ENCODE measurements around the gene GRAP.
A peak's percentile ranks its signal among the peaks of the same experiment; 100 is the strongest.
"Not testable (repeated sequence)": the region's sequence is repeated elsewhere in the genome, so short reads cannot be mapped to it uniquely, and the experiment has no call there.

DNA sequence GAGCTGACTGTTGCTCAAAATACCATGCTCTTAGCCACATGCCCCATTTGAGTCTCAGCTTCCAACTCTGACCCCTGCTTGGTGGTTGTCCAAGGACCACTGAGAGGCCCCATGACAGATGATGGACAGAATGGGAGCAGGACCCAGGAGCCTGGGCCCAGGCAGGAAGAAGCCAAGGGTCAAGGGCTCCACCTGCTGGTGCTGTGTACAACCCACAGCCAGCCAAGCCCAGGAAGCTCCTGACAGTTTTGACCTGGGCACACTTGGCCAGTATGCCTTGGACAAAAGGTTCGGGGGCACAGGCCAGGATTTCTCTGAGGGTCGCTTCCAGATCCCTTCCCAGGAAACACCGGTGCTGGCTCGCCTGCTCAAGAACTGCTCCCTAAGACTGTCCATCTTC, 15.0 kb downstream of the GRAP start:
- TF ChIP-seq, protein P1, sequence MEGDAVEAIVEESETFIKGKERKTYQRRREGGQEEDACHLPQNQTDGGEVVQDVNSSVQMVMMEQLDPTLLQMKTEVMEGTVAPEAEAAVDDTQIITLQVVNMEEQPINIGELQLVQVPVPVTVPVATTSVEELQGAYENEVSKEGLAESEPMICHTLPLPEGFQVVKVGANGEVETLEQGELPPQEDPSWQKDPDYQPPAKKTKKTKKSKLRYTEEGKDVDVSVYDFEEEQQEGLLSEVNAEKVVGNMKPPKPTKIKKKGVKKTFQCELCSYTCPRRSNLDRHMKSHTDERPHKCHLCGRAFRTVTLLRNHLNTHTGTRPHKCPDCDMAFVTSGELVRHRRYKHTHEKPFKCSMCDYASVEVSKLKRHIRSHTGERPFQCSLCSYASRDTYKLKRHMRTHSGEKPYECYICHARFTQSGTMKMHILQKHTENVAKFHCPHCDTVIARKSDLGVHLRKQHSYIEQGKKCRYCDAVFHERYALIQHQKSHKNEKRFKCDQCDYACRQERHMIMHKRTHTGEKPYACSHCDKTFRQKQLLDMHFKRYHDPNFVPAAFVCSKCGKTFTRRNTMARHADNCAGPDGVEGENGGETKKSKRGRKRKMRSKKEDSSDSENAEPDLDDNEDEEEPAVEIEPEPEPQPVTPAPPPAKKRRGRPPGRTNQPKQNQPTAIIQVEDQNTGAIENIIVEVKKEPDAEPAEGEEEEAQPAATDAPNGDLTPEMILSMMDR (IDR thresholded peaks at IDR 0.05) = peak in 1 of 6 experiments; percentile 32
- TF ChIP-seq POLR2A (IDR thresholded peaks at IDR 0.05) = not testable (repeated sequence)
